HG03378 (cell line): ENCODE data around the gene DTNB.
"Not testable (repeated sequence)": the region's sequence is repeated elsewhere in the genome, so short reads cannot be mapped to it uniquely, and the experiment has no call there.

Source experiments
- ATAC-seq: cut with Tn5 transposase; IDR thresholded peaks from one replicate; pipeline ENCODE4 v1.9.1; 2021; ENCODE audit warnings: mild to moderate bottlenecking, moderate library complexity; ENCODE audit not compliant: unreplicated experiment

The DTNB gene

DNA sequence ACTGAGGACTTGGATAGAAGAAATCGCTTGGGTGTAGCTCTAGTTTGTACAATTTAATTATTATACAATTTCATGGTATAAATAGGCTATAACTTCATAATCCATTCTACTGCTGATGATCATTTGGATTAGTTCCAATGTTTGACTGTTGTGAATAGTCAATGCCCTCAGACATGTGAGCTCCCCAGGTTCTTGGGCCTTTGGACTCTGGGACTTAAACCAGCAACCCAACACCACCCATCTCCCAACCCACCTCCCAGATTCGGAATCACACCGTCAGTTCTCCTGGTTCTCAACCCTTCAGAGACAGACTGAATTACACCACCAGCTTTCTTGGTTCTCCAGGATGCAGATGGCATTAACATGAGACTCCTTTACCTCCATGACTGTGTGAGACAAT lies 247.1 kb downstream of the DTNB start:
- no peak for ATAC-seq

DNA sequence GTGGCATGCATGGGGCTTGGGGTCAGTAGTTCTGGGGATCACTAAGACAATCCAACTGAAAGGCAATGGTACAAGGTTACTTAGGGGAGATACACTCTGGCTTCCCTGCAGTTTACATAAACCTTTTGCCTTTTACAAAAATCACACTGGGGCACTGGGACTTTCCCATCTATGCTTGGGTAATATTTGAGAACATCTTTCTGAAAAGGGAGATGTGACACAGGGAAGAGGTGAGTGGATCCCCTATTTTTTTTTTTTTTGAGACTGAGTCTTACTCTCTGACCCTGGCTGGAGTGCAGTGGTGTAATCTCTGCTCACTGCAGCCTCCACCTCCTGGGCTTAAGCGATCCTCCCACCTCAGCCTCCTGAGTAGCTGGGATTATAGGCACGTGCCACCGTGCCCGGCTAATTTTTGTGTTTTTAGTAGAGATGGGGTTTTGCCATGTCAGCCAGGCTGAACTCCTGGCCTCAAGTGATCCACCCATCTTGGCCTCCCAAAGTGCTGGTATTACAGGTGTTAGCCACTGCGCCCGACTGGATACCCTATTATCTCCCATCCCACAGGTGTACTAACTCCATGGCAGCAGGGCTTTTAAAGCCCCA lies 248.8 kb downstream of the DTNB start:
- no peak for ATAC-seq

DNA sequence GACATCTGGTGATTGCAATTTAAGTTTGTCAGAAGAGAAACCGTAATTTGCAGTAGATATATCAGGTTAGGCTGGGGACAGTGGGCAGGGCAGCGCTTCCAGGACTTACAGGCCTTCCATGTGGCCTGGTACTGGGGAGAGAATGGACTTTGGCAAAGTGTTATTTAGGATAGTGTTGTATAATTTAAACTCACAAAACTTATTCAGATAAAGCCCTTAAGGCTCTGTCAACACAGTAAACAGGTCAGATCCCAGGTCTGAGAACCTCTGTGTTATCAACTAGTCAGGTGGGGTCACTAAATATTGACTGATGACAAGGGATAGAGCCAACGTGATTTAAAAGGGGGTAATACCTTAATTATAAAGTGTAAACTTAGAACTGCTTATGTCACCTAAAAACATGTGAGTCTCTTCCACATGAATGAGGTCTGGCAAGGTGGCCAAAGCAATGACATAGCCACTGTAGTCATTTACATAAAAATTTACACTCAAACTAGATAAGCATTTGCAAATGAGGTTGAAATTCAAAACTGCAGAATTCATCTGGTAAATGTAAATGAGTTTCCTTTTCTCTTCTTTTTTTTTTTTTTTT lies 251.5 kb downstream of the DTNB start:
- ATAC-seq: peak; percentile 30

DNA sequence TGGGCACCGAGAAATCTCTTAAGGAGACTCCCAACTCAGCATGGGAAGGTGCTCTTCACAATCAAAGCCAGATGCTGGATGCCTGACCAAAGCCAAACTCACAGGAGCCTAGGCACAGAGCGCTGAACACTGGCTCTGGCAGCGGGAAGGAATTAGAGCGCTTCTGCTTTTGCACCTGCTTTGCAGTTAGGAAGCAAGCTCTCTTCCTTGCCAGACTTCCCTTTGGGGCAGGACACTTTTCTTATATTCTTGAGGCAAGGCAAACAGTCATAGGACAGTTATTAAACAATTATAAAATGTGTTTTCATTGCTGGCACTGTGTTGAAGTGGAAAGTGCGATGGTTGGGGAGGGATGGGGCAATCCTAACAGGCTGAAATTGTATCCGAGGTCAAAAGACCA lies 252.1 kb downstream of the DTNB start:
- ATAC-seq: no peak

DNA sequence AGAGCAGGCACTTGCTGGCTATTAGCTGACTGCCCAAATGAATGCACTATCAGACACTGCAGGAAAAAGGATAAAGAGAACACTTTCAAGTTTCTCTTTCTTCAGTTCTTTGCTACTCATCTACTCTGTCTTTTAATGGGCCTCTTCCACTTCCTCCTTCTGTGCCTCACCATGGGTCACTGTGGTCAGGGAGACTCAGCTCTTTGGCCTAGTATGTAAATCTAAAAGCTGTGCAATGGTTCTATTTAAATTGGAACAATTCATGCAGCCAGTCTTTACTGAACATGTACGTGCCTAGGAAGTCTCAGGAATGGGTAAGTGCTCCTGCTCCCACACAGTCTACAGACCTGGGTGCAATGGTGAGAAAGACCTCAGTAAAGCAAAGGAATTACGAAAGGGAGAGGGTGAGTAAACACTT lies 252.5 kb downstream of the DTNB start:
- ATAC-seq: peak; percentile 46

DNA sequence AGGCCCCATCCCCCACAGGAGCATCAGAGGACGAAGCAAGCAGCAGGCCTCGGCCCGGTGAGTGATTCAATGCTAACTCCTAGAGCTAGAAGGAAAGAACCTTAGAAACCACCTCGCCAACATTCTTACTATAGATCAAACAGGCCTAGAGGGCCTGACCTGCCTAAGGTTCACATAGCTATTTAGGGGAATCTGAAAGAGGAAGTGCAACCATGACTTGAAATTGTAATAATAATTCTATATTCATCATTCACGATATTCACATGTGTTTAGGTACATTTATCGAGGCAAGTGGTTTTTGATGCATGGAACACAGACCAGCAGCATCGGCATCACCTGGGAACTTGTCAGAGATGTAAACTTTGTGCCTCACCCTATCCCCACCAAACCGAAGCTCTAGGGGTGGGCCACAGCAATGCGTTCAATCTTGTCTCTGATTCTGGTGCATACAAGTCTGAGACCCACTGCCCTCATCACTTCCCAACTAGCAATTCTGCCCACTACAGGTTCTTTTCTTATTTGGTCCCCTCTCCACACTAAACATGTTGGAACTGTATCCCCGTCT lies 253.6 kb downstream of the DTNB start:
- peak; percentile 70 for ATAC-seq

DNA sequence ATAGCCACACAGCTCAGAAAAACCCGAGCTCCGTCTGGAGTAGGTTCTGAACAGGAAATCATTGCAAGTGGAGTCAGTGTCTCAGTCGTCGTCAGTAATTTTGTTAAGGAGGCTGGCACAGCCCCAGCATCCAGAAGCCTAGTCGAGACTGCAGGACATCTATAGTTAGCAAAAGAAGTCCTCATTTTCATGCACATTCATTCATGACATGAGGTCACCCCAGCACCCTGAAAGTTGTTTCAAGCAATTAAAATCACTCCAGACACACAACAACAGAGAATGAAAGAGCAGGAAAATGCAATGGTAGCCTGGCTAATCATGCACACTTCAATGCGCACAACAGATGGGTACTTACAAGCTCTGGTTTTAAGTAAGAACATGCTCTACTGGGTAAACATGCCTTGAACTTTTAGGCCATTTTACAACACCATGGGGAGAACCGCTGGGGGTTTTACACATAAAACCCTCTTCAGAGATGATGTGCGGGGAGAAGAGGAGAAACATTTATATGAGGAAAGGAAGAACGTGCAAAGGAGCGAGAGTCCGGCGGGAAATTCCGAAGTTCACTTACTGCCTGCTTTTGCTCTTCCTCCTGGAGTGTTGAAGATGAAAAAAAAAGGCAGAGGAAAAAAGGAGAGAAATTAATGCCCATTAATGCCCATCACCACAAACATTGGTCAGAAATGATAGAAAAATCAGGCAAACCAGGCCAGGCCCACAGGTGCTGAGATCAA lies 254.3 kb downstream of the DTNB start:
- ATAC-seq: no peak

DNA sequence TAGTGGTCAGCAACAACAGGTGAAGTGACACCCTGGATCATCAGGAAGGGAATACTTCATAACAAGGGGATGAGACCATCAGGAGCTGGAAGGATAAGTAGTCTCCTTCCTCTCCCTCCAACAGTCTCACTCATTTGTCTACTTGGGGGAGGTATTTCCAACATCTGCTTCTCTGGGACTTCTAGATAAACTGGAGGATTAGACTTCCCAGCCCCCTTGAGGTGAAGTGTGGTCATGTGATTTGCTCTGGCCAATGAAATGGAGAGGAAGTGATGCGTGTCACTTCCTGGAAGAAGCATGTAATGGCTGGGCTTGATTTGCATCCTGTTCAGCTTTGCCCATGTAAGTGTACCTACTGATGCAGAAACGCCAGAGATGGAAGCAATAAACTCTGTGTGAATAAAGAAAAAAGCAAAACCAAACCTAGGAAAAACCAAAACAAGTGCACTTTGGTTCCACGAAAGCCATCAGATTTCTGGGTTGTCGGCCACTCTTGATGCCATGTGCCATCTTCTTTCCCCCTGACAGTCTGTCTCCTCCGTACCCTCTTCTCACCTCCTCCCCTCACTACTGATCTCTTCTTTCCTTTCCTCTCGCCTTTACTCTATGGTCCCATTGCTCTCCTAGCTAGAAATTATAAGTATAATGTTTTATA lies 255.5 kb downstream of the DTNB start:
- no peak for ATAC-seq

DNA sequence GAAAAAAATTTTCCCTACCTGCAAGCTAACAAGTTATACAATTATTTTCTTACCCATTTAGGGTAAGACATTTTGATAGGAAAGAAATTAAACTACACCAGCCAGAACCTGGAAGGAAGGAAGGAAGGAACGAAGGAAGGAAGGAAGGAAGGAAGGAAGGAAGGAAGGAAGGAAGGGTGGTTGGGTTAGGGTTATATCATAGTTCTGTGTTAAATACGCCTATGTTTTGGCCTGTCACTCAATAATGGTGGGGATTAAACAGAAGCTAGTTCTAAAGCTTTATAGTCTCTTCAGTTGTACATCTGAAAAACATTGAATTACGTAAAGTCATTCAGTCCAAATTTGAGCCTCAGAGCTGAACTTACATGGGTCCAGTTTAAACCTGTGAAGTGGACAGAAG lies 256.7 kb downstream of the DTNB start:
- ATAC-seq: no peak

DNA sequence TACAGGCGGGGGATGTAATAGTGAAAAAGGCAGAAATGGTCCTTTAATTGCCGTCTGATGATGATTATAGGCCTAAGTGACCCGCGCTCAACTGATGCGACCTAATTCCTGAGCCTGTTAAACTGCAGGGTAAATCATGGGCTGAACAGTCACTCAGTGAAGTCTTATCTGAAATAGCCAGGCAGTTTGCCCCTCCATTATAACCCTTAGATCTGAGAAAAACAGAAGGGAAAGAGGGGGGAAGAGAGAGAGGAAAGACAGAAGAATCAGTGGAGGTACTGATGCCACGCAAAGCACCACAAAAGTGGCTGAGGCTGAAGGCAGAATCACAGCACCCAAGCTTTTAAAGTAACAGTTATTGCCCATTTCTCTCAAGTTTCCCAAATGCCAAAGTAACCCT lies 258.6 kb downstream of the DTNB start:
- ATAC-seq: no peak

DNA sequence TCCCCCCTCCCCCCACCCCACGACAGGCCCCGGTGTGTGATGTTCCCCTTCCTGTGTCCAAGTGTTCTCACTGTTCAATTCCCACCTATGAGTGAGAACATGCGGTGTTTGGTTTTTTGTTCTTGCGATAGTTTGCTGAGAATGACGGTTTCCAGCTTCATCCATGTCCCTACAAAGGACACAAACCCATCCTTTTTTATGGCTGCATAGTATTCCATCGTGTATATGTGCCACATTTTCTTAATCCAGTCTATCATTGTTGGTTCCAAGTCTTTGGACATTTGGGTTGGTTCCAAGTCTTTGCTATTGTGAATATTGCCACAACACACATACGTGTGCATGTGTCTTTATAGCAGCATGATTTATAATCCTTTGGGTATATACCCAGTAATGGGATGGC lies 260.0 kb downstream of the DTNB start:
- not testable (repeated sequence) for ATAC-seq

DNA sequence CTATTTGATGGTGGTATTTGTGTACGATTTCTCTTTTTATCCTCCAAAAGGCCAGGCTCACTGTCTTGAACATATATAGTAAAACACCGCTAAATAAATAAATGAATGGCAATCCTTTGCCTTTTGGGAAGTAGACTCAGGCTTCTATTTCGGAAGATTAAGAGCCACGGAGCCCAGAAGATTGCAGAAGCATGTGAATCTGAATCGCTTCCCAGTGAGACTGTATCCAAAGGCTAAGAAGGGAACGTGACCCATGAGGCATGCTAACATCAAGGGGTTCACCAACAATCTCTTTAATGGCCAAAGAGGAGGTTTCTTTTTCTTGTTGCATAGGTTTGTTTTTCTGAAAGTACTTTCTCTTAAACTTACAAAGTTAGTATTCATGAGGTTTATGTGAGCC lies 261.6 kb downstream of the DTNB start:
- no peak for ATAC-seq

DNA sequence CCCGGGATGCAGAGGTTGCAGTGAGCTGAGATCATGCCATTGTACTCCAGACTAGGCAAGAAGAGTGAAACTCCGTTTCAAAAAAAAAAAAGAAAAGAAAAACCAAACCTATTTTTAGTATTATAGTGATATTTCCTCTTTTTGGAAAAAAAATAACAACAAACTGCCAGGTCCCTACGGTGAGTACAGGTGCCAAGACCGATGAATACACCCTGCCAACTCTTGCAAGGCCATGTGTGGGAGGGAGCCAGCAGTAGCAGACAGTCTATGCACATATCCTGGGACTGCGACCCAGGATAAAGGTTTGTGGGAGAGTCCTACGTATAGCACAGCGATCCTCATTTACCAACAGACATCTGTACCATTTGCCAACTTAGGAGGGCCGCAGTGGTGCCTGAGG lies 262.1 kb downstream of the DTNB start:
- ATAC-seq: peak; percentile 44

DNA sequence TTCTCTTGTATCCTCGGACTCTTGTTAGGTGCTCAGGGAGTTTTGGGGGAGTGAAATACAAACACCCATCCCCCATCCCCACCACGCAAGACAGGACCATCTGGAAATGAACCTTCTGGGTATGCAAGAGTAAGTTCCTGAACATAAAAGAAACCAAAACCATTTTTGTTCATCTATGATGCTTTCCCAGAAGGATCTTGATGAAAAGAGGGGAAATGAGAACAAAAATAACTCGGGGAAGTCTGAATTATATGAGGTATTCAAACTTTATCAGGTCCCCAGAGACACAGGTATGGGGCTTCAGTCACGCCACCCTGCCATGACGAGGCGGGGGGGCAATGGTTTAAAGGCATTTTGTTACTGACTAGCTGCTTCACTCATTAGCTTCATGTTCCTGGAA lies 263.0 kb downstream of the DTNB start:
- peak; percentile 41 for ATAC-seq

DNA sequence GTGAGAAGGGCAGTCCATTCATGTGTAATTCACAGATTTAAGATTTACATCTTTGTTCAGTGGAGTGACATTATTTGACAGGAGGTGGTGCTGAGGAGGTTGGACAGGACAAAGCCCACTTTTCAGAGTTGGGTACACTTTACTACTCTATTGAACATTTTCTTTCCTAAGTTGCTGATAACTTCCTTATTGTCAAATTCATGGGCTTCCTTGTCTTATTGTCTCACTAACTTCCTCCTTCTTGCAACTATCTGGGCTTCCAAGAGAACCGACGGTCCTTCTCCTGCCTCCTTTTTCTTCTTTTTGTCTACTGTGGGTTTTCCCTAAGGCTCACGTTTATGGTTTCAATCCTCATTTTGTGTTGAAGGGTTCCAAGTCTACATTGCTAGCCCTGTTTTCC lies 263.9 kb downstream of the DTNB start:
- no peak for ATAC-seq

DNA sequence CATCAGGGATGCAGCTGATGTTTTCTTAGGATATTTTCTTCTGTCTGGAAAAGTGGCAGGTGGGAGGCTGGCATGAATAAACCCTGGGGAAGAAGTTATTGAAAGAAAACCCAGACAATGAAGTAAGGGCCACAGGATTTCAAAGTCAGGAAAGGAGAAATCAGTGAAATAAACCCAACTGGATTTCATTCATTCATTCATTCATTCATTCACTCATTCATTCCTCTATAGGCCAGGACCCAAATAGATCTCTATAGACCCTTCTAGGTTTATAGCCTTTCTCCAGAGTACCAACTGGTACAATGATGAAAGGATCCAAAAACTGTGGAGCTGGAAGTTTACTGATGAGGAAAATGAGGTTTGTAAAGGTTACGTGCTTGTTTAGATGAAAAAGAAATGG lies 264.3 kb downstream of the DTNB start:
- ATAC-seq: no peak

DNA sequence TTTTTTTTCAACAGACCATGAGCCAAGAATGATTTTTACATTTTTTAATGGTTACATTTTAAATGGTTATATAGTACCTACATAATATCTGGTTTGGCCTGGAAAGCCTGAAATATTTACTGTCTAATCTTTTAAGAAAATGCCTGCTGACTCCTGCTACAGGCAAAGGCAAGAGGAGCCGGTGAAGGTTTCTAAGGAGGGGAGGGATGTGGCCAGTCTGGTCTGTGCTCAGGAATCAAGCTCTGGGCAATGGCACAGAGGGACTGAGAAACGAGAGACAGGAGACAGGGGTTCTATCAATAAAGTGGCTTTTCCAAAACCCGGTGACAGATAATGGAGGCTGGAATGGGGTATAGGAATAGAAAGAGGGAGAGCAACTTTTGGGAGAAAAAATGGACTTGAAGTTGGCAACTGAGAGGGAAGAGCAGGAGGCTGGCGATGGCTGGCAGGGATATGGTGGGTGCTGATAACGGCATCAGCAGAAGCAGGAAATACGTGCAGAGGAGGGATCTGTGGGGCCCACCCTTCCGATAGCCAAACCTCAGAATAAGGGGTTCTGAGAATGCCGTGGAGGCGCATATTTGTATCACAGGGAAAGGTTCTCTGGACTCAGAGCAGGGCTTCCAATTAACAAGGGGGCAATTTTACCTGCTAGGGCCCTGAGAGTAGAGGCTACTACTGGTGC lies 267.6 kb downstream of the DTNB start:
- no peak for ATAC-seq

DNA sequence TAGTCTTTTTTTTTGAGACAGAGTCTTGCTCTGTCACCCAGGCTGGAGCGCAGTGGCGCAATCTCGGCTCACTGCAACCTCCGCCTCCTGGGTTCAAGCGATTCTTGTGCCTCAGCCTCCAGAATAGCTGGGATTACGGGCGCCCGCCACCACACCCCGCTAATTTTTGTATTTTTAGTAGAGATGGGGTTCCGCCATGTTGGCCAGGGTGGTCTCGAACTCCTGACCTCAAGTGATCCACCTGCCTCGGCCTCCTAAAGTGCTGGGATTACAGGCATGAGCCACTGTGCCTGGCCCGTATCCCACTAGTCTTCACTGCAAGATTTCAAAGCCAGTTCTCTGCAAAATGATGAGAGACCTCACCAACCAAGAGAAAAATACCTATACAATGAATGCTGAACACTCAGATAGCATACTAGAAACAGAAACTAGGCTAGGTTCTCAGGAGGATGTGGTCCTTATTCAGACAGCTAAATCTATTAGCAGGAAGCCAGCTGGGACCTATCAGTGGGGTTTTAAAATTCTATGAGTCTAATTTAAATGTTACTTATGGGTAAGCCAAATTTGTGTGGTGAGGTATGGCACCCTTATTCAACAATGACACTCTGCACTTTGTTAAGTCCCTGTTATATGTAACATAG lies 270.1 kb downstream of the DTNB start:
- ATAC-seq: peak; percentile 58

DNA sequence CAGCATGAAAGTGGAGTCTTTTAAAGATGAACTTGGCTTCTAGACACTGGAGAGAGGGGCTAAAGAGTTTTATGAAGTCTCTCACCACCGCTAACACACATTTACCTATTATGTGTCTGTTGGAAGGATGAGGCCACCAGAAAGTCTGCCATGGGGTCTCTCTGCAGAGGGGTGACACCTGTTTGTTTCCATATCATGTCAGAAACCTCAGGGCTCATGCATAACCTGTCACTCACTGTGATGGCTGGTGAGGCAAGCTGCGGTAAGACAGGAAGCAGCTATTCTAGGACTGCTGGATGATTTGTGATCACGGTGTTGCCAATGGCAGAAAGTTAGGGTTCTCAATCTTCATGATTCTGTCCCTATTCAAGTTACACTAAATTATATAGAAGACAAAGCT lies 270.9 kb downstream of the DTNB start:
- ATAC-seq: peak; percentile 39

DNA sequence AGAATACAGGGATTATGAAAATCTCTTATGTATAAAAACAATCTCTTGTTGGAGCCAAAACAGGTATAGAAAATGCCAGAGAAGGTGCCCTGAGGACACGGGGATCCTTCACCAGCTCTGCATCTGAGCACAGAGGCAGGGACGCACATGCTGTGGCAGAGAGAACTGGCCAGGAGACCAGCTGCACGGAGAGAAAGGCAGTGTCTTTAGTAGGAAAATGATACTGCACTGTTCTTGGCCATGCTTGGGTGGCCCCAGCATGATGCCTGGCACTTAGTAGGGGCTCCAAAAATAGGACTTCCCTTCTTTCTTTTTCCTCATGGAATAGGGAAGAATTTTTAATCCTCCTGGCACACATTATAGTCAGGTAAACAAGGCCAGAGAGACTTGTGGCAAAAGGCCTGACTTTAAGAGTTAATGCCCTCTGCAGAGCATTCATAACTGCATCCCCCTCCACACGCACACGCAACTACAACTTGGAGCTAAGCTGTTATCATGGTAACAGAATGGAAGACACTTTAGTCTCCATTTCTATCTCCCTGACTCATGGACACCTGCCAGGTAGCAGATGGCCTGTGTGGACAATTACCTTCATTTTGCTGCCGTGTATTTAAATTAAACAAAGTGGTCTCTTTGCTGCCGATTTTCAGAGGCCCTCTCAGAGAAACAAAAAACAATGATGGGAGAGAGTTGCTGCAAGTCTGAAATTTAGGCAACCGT lies 271.9 kb downstream of the DTNB start:
- ATAC-seq: no peak
